Gastrocnemius medialis (tissue), 4 donors: ENCODE results near the gene OR52E4.

Source experiments
- POLR2A ChIP-seq, 2 donors: fragments of 450-650 bp; IDR thresholded peaks; one replicate each; pipeline ENCODE4 v1.6.1; 2017; ENCODE audit warnings: antibody characterized with exemption in 2 of 2, mild to moderate bottlenecking in 2 of 2, moderate library complexity in 2 of 2
- TF ChIP-seq, protein P1 (sequence below), 5 experiments: fragments of 450-650 bp in 3 of 5; fragments of 200-600 bp in 2 of 5; sonication (generic) in 2 of 5; IDR thresholded peaks in 4 of 5; conservative IDR thresholded peaks in 1 of 5; 1 replicate in 4 of 5; 2 replicates in 1 of 5; pipeline ENCODE4 v1.5.1; 2016 to 2019; ENCODE audit warnings: antibody characterized with exemption in 5 of 5, mild to moderate bottlenecking in 3 of 5, moderate library complexity in 3 of 5

DNA sequence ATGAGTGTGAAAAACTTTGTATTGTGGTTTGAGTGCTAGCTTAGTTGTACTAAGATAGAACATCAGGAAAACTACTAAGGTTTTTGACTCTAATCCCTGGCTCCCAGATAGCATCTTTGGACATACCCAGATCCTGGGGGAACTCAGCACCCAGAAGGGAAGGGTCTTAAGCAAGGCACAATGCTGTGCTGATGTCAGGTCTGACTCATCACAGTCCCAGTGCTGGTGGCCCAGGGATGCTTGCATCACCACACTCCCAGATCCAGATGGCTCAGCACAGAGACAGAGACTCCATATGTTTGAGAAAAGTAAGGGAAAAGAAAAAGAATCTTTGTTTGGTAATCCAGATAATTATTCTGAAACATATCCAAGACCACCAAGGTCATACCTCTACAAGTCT is 43.4 kb downstream of the OR52E4 start:
- no peak for TF ChIP-seq POLR2A (IDR thresholded peaks at IDR 0.05)
- TF ChIP-seq, protein P1, sequence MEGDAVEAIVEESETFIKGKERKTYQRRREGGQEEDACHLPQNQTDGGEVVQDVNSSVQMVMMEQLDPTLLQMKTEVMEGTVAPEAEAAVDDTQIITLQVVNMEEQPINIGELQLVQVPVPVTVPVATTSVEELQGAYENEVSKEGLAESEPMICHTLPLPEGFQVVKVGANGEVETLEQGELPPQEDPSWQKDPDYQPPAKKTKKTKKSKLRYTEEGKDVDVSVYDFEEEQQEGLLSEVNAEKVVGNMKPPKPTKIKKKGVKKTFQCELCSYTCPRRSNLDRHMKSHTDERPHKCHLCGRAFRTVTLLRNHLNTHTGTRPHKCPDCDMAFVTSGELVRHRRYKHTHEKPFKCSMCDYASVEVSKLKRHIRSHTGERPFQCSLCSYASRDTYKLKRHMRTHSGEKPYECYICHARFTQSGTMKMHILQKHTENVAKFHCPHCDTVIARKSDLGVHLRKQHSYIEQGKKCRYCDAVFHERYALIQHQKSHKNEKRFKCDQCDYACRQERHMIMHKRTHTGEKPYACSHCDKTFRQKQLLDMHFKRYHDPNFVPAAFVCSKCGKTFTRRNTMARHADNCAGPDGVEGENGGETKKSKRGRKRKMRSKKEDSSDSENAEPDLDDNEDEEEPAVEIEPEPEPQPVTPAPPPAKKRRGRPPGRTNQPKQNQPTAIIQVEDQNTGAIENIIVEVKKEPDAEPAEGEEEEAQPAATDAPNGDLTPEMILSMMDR (IDR thresholded peaks at IDR 0.05 in 4 of 5, conservative IDR thresholded peaks at IDR 0.05 in 1 of 5) = no peak
